ENCODE results near the gene OTULINL. TPM values are rescaled to one million over a fixed set of nuclear protein-coding genes. Genes with fewer than 3 reads are reported as not detected.

OTULINL gene
- total RNA-seq, 1 donor from 2014 or later = 4.4 TPM

GRCh38 chr5:14600846-14601245, 19.3 kb downstream of the OTULINL start:
- DNase-seq = no peak

- DNase-seq = no peak
Observed at GRCh38 chr5:14603141-14603540, 21.5 kb downstream of the OTULINL start.

- DNase-seq = no peak
Observed at GRCh38 chr5:14607104-14607503, 25.5 kb downstream of the OTULINL start.

- DNase-seq = no peak
Observed at GRCh38 chr5:14608169-14608568, 26.6 kb downstream of the OTULINL start.

GRCh38 chr5:14611737-14612136, 30.1 kb downstream of the OTULINL start:
- no peak for DNase-seq

- no peak for DNase-seq
Observed at GRCh38 chr5:14614490-14614889, 32.9 kb downstream of the OTULINL start.

- peak; percentile 34 for DNase-seq
Observed at GRCh38 chr5:14615365-14615764, 33.8 kb downstream of the OTULINL start.

GRCh38 chr5:14617441-14617840, 35.8 kb downstream of the OTULINL start:
- no peak for DNase-seq

GRCh38 chr5:14627270-14627669, 45.7 kb downstream of the OTULINL start:
- no peak for DNase-seq

GRCh38 chr5:14628346-14628745, 46.8 kb downstream of the OTULINL start:
- peak; percentile 77 for DNase-seq

- DNase-seq = no peak
Observed at GRCh38 chr5:14630671-14631070, 49.1 kb downstream of the OTULINL start.

GRCh38 chr5:14635656-14636055, 54.1 kb downstream of the OTULINL start:
- no peak for DNase-seq

- DNase-seq = no peak
Observed at GRCh38 chr5:14640765-14641164, 59.2 kb downstream of the OTULINL start.

- DNase-seq = no peak
Observed at GRCh38 chr5:14644623-14645237, 63.1 kb downstream of the OTULINL start.

- no peak for DNase-seq
Observed at GRCh38 chr5:14650052-14650451, 68.5 kb downstream of the OTULINL start.

GRCh38 chr5:14655146-14655741, 73.7 kb downstream of the OTULINL start:
- no peak for DNase-seq

GRCh38 chr5:14656898-14657297, 75.3 kb downstream of the OTULINL start:
- DNase-seq = no peak

GRCh38 chr5:14659821-14660607, 78.4 kb downstream of the OTULINL start:
- DNase-seq = peak; percentile 44

GRCh38 chr5:14660833-14661232, 79.2 kb downstream of the OTULINL start:
- DNase-seq = no peak

Measured in tongue (tissue), 2 donors.